H1 (cell line): ENCODE measurements around the gene FUT2. TPM values are rescaled to one million over a fixed set of nuclear protein-coding genes. Genes with fewer than 3 reads are reported as not detected.
A peak's percentile ranks its signal among the peaks of the same experiment; 100 is the strongest.

Experiments used
- ASH2L ChIP-seq: fragments of 200-600, 300-600 bp; sonication (generic); IDR thresholded peaks from one replicate; pipeline ENCODE4 v1.7.1; 2017; ENCODE audit warnings: low read length
- ATF2 ChIP-seq: IDR thresholded peaks from 2 replicates; pipeline ENCODE4 v1.6.1; 2012; ENCODE audit warnings: low read length, inconsistent platforms
- BACH1 ChIP-seq: IDR thresholded peaks from 2 replicates; pipeline ENCODE4 v1.6.1; 2012; ENCODE audit warnings: low read length, improper control_type of control experiment
- CTCF ChIP-seq, 3 experiments: IDR thresholded peaks; 1 replicate in 2 of 3; 2 replicates in 1 of 3; pipeline versions ENCODE4 v1.5.1 to v1.6.1; 2011; ENCODE audit warnings: low read length in 3 of 3, mild to moderate bottlenecking in 3 of 3, inconsistent platforms in 2 of 3, low read depth in 1 of 3, moderate library complexity in 1 of 3; ENCODE audit not compliant: insufficient read depth in 1 of 3; ENCODE audit errors: control extremely low read depth in 1 of 3
- EZH2 ChIP-seq: fragments of 200-600 bp; sonication (generic); IDR thresholded peaks from 2 replicates; pipeline ENCODE4 v1.7.1; 2012; ENCODE audit warnings: low read depth, mild to moderate bottlenecking, moderate library complexity, low read length, inconsistent platforms; ENCODE audit not compliant: severe bottlenecking
- GABPA ChIP-seq: IDR thresholded peaks from 2 replicates; pipeline ENCODE4 v1.6.1; 2011; ENCODE audit warnings: mild to moderate bottlenecking, low read length, moderate library complexity, borderline replicate concordance; ENCODE audit not compliant: insufficient read depth
- GTF2F1 ChIP-seq: IDR thresholded peaks from 2 replicates; pipeline ENCODE4 v1.6.1; 2012; ENCODE audit warnings: low read depth, low read length, improper control_type of control experiment, borderline replicate concordance
- JUN ChIP-seq: IDR thresholded peaks from 2 replicates; pipeline ENCODE4 v1.6.1; 2011; ENCODE audit warnings: low read depth, mild to moderate bottlenecking, improper control_type of control experiment, low read length
- KDM1A ChIP-seq: fragments of 200-600, 300-600 bp; sonication (generic); IDR thresholded peaks from 2 replicates; pipeline ENCODE4 v1.7.1; 2016; ENCODE audit warnings: mild to moderate bottlenecking, low read length, borderline replicate concordance
- MAX ChIP-seq: IDR thresholded peaks from 2 replicates; pipeline ENCODE4 v1.6.1; 2012; ENCODE audit warnings: inconsistent platforms
- NRF1 ChIP-seq: IDR thresholded peaks from 2 replicates; pipeline ENCODE4 v1.6.1; 2011; ENCODE audit warnings: mild to moderate bottlenecking, low read depth, low read length, improper control_type of control experiment
- RNF2 ChIP-seq: fragments of 200-900, 300-1000 bp; sonication (generic); IDR thresholded peaks from 2 replicates; pipeline ENCODE4 v1.7.1; 2016; ENCODE audit warnings: borderline replicate concordance, low read depth, mild to moderate bottlenecking, antibody characterized with exemption, low read length; ENCODE audit not compliant: poor library complexity, severe bottlenecking; ENCODE audit errors: missing control alignments
- SIX5 ChIP-seq: IDR thresholded peaks from 2 replicates; pipeline ENCODE4 v1.6.1; 2011; ENCODE audit warnings: mild to moderate bottlenecking, low read depth, low read length
- SP4 ChIP-seq: IDR thresholded peaks from 2 replicates; pipeline ENCODE4 v1.6.1; 2012; ENCODE audit warnings: low read length, inconsistent platforms
- SUZ12 ChIP-seq: fragments of 200-600 bp; sonication (generic); IDR thresholded peaks from 2 replicates; pipeline ENCODE4 v1.6.1; 2012; ENCODE audit warnings: mild to moderate bottlenecking, inconsistent platforms, low read length, moderate library complexity, mixed read lengths
- TCF12 ChIP-seq: IDR thresholded peaks from 2 replicates; pipeline ENCODE4 v1.6.1; 2011; ENCODE audit warnings: low read depth, mild to moderate bottlenecking, low read length
- TEAD4 ChIP-seq: IDR thresholded peaks from 2 replicates; pipeline ENCODE4 v1.6.1; 2012; ENCODE audit warnings: low read depth, low read length, inconsistent platforms, mixed read lengths
- USF2 ChIP-seq: IDR thresholded peaks from 2 replicates; pipeline ENCODE4 v1.6.1; 2011; ENCODE audit warnings: low read length, improper control_type of control experiment
- polyA plus RNA-seq, 7 experiments: library from polyadenylated mRNA; depleted of rRNA in 3 of 7; stranded (reverse) in 5 of 7; unstranded in 2 of 7; fragments of >200 nt in 5 of 7; fragments of 200-250 nt in 2 of 7; gene quantifications; 1 replicate in 5 of 7; 2 replicates in 1 of 7; 4 replicates in 1 of 7; pipeline versions ENCODE4 v1.2.1 to v1.2.3, GENCODE V29; 2011 to 2013; ENCODE audit warnings: missing spikeins in 2 of 7, mixed read lengths in 2 of 7
- total RNA-seq: library from RNA; stranded (reverse); fragmentation: NEBNext Ultra II Directional; extraction: Animal tissue kit (Norgen Biotek cat#: 25700); gene quantifications from 2 replicates; pipeline ENCODE4 v1.2.1, GENCODE V29; 2021

Gene FUT2
- total and polyA plus RNA-seq, 2 of the 8 experiments (the other 6 are each of a cell fraction or from before 2014, with no cell fraction given): 5.0 to 5.6 TPM

- TF ChIP-seq ATF2 (no peak; the same call in 1 of the 2 replicates), EZH2 (no peak), TCF12 (no peak), TEAD4 (no peak), MAX (no peak; the same call in 1 of the 2 replicates), SP4 (0 out of 2 replicates have a peak, but pooled peaks have one; percentile 70), JUN (no peak), SIX5 (no peak), KDM1A (peak; percentile 56; the same call in 1 of the 2 replicates), NRF1 (no peak), CTCF (IDR thresholded peaks at IDR 0.05; ENCODE audit: control extremely low read depth in 1 of 3, insufficient read depth in 1 of 3, low read depth in 1 of 3, low read length in 3 of 3) (peak; percentile 81 to 96 (median 88)), ASH2L (peak; percentile 79), GTF2F1 (no peak), RNF2 (no peak), SUZ12 (no peak), GABPA (no peak), USF2 (no peak), BACH1 (no peak)
Observed at GRCh38 chr19:48646001-48646721, 49.6 kb upstream of the FUT2 start, which contains the start of gene CA11 (continued).
